WTC11 (cell line): ENCODE measurements around the gene PTPRJ. TPM values are rescaled to one million over a fixed set of nuclear protein-coding genes. Genes with fewer than 3 reads are reported as not detected.

Experiments
- ATAC-seq: fragments of 200-7000 bp; cut with Tn5 transposase; 2 replicates; pipeline ENCODE4 v1.10.0; 2021; ENCODE audit warnings: mild to moderate bottlenecking, moderate library complexity
- CTCF ChIA-PET: fragments of 300-600 bp; sonication (Branson Sonifier 250); formaldehyde crosslinking; loops from one replicate; lab custom pipeline; 2021; ENCODE audit warnings: antibody characterized with exemption; lab: Charles Lee
- POLR2A ChIA-PET: fragments of 350-600 bp; sonication (Branson Sonifier 250); formaldehyde crosslinking; loops from one replicate; lab custom pipeline; 2021; ENCODE audit warnings: antibody characterized with exemption; lab: Charles Lee
- DNase-seq: peaks from one replicate; pipeline ENCODE4 v3.0.0; 2021; ENCODE audit warnings: low spot score
- H3K27ac Mint-ChIP-seq: 2 replicates; pipeline ENCODE4 v1.8.0; 2021; ENCODE audit warnings: mixed read lengths
- H3K27me3 Mint-ChIP-seq: 2 replicates; pipeline ENCODE4 v1.8.0; 2021; ENCODE audit warnings: low read depth, mild to moderate bottlenecking, moderate library complexity, mixed read lengths
- H3K36me3 Mint-ChIP-seq: 2 replicates; pipeline ENCODE4 v1.8.0; 2021; ENCODE audit warnings: mixed read lengths
- H3K4me1 Mint-ChIP-seq: 2 replicates; pipeline ENCODE4 v1.8.0; 2022; ENCODE audit warnings: mixed read lengths
- H3K4me3 Mint-ChIP-seq: 2 replicates; pipeline ENCODE4 v1.8.0; 2021; ENCODE audit warnings: mild to moderate bottlenecking, moderate library complexity, mixed read lengths
- H3K9me3 Mint-ChIP-seq: 2 replicates; pipeline ENCODE4 v1.8.0; 2021; ENCODE audit warnings: mixed read lengths
- CREM ChIP-seq: sonication (generic); formaldehyde crosslinking; IDR thresholded peaks from 2 replicates; pipeline ENCODE4 v1.8.1; 2022; ENCODE audit warnings: mild to moderate bottlenecking, missing genetic modification reagents, moderate library complexity
- E2F4 ChIP-seq: sonication (generic); formaldehyde crosslinking; IDR thresholded peaks from 2 replicates; pipeline ENCODE4 v1.8.1; 2022; ENCODE audit warnings: low read depth, mild to moderate bottlenecking, moderate library complexity, missing genetic modification reagents, borderline replicate concordance
- EMX1 ChIP-seq: fragments of 250-450 bp; sonication (Bioruptor Pico); IDR thresholded peaks from 2 replicates; pipeline ENCODE4 v1.8.0; 2021; ENCODE audit warnings: mild to moderate bottlenecking
- FOXP1 ChIP-seq: sonication (generic); formaldehyde crosslinking; IDR thresholded peaks from 2 replicates; pipeline ENCODE4 v1.8.0; 2022; ENCODE audit warnings: missing genetic modification reagents, mild to moderate bottlenecking, moderate library complexity, borderline replicate concordance
- FOXP4 ChIP-seq: sonication (generic); formaldehyde crosslinking; IDR thresholded peaks from 2 replicates; pipeline ENCODE4 v1.8.0; 2022; ENCODE audit warnings: mild to moderate bottlenecking, missing genetic modification reagents
- HMGA2 ChIP-seq: fragments of 250-450 bp; sonication (Bioruptor Pico); IDR thresholded peaks from 2 replicates; pipeline ENCODE4 v1.4.0; 2021; ENCODE audit warnings: mild to moderate bottlenecking, moderate library complexity
- IRF1 ChIP-seq: sonication (generic); formaldehyde crosslinking; IDR thresholded peaks from 2 replicates; pipeline ENCODE4 v1.8.0; 2023; ENCODE audit warnings: missing genetic modification reagents
- MAX ChIP-seq: sonication (generic); formaldehyde crosslinking; IDR thresholded peaks from 2 replicates; pipeline ENCODE4 v1.8.0; 2022; ENCODE audit warnings: mild to moderate bottlenecking, missing genetic modification reagents
- NFATC4 ChIP-seq: fragments of 250-450 bp; sonication (Bioruptor Pico); IDR thresholded peaks from 2 replicates; pipeline ENCODE4 v1.9.0; 2021; ENCODE audit warnings: mild to moderate bottlenecking
- PRDM15 ChIP-seq: sonication (generic); formaldehyde crosslinking; IDR thresholded peaks from 2 replicates; pipeline ENCODE4 v1.8.0; 2022; ENCODE audit warnings: missing genetic modification reagents
- PRRX2 ChIP-seq: fragments of 250-450 bp; sonication (Bioruptor Pico); IDR thresholded peaks from 2 replicates; pipeline ENCODE4 v1.8.0; 2021; ENCODE audit warnings: mild to moderate bottlenecking
- SMAD3 ChIP-seq: sonication (generic); formaldehyde crosslinking; IDR thresholded peaks from 2 replicates; pipeline ENCODE4 v1.8.0; 2022; ENCODE audit warnings: missing genetic modification reagents, mild to moderate bottlenecking, borderline replicate concordance
- SP1 ChIP-seq: sonication (generic); formaldehyde crosslinking; conservative IDR thresholded peaks from 2 replicates; pipeline ENCODE4 v1.8.1; 2022; ENCODE audit warnings: missing genetic modification reagents
- ZNF281 ChIP-seq: sonication (generic); formaldehyde crosslinking; IDR thresholded peaks from 2 replicates; pipeline ENCODE4 v1.8.0; 2023; ENCODE audit warnings: mild to moderate bottlenecking, missing genetic modification reagents
- ZNF416 ChIP-seq: fragments of 250-450 bp; sonication (Bioruptor Pico); IDR thresholded peaks from 2 replicates; pipeline ENCODE4 v1.9.0; 2021; ENCODE audit warnings: mild to moderate bottlenecking, inconsistent platforms
- ZNF425 ChIP-seq: fragments of 250-450 bp; sonication (Bioruptor Pico); conservative IDR thresholded peaks from 2 replicates; pipeline ENCODE4 v1.9.0; 2021; ENCODE audit warnings: mild to moderate bottlenecking
- total RNA-seq: library from RNA; stranded (reverse); gene quantifications from 3 replicates; pipeline ENCODE4 v1.2.3, GENCODE V29; 2021

PTPRJ gene
- total RNA-seq, 1 experiment from 2014 or later = 19.5 TPM

GRCh38 chr11:48177661-48178060 lies 197.3 kb downstream of the PTPRJ start:
- TF ChIP-seq CREM (CRISPR knock-in tag) (no peak), PRDM15 (no peak)
- Mint-ChIP-seq H3K9me3 (peaks cover 64% of the 10 kb centered on the region), H3K36me3 (peaks cover 46% of the 10 kb centered on the region), H3K27ac (no peak overlapping the region), H3K4me3 (no peak overlapping the region), H3K27me3 (peaks cover 7% of the 10 kb centered on the region; the same call in 1 of the 2 replicates), H3K4me1 (no peaks in the 10 kb centered on the region)
- ATAC-seq (no peak), DNase-seq (no peak)
- POLR2A ChIA-PET = no interaction called here
- CTCF ChIA-PET = interaction anchor here (0.5 kb wide), 1 partner anchor 1818 kb away, joined by 4 read pairs; no protein-coding TSS in a partner anchor

GRCh38 chr11:48180627-48181026 lies 200.3 kb downstream of the PTPRJ start:
- no peak for DNase-seq
- H3K27me3 Mint-ChIP-seq = peaks cover 7% of the 10 kb centered on the region; the same call in 1 of the 2 replicates
- H3K9me3 Mint-ChIP-seq = peaks cover 83% of the 10 kb centered on the region
- POLR2A ChIA-PET = no interaction called here
- H3K36me3 Mint-ChIP-seq = peaks cover 62% of the 10 kb centered on the region
- no peak for TF ChIP-seq ZNF416
- no peak for TF ChIP-seq FOXP4
- no peak for TF ChIP-seq HMGA2 (CRISPR knock-in tag)
- TF ChIP-seq EMX1 (CRISPR knock-in tag) = no peak
- no peak for TF ChIP-seq SP1 (CRISPR knock-in tag)
- TF ChIP-seq MAX = no peak
- TF ChIP-seq E2F4 (CRISPR knock-in tag) = no peak
- no peak for TF ChIP-seq PRRX2 (CRISPR knock-in tag)
- TF ChIP-seq NFATC4 (CRISPR knock-in tag) = no peak
- TF ChIP-seq FOXP1 (CRISPR knock-in tag) = no peak
- TF ChIP-seq, all 79 proteins: peak for 0
- H3K4me1 Mint-ChIP-seq = no peaks in the 10 kb centered on the region
- CTCF ChIA-PET = no interaction called here
- H3K27ac Mint-ChIP-seq = no peak overlapping the region
- no peak for ATAC-seq
- H3K4me3 Mint-ChIP-seq = no peak overlapping the region

GRCh38 chr11:48182860-48183526 lies 202.6 kb downstream of the PTPRJ start:
- Mint-ChIP-seq H3K27me3 (peaks cover 7% of the 10 kb centered on the region; the same call in 1 of the 2 replicates), H3K9me3 (peaks cover 75% of the 10 kb centered on the region), H3K4me1 (no peaks in the 10 kb centered on the region)
- no peak for ATAC-seq
- TF ChIP-seq IRF1 (CRISPR knock-in tag) (no peak), ZNF281 (no peak), EMX1 (CRISPR knock-in tag) (no peak), CREM (CRISPR knock-in tag) (no peak), SMAD3 (CRISPR knock-in tag) (no peak), ZNF425 (CRISPR knock-in tag) (no peak)
- TF ChIP-seq, all 79 proteins: peak for 0
- H3K4me3 Mint-ChIP-seq = no peak overlapping the region
- ChIA-PET CTCF (no interaction called here), POLR2A (no interaction called here)
- no peak overlapping the region for H3K27ac Mint-ChIP-seq
- peaks cover 51% of the 10 kb centered on the region for H3K36me3 Mint-ChIP-seq
- no peak for DNase-seq
